ENCODE results near the gene MSN. TPM values are rescaled to one million over a fixed set of nuclear protein-coding genes. Genes with fewer than 3 reads are reported as not detected.
"Not testable (repeated sequence)": the region's sequence is repeated elsewhere in the genome, so short reads cannot be mapped to it uniquely, and the experiment has no call there.

MSN gene
- polyA plus RNA-seq (2013, experiment 1 of 2), result 491 TPM
- polyA plus RNA-seq (2013, experiment 2 of 2), result 426 TPM

DNA sequence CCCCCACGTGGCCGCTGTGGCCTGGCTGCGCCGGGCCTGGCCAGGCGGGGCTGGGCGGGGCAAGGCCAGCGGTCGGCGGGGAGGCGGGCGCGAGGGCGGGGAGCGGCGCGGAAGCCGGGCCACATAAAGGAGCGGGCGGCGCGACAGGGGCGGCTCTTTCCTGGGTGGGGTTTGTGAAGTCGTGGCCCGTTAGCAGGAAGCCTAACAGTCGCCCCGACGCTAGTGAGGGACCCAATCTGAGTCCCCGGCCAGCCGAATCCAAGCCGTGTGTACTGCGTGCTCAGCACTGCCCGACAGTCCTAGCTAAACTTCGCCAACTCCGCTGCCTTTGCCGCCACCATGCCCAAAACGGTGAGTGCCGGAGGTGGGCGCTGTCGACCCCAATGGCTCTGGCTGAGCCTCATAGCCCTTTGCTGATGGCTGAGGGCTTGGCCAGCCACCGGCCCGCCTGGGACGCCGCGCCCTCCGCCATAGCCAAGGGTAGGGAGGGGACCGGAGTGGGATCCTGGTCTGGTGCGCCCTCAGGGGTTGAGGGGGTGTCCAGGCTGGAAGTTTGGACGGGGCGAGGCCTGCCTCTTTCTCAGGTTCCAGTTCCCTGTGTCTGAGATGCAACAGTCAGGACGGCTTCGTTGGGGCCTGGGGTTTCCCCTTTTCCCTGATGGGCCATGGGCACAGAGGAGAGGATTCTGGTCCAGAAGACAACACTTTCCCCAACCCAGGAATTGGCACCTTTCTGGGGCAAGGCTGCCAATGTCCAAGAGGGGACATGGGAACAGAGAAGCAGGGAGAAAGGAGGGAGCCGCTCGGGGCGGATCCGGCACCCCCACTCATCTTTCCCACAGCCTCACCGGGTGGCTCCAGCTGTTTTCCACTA, at the start of gene MSN:
MSN (plus strand) TSS at position 152 of the 874 bp plus-strand sequence; CDS start at position 340, 188 bp downstream.
- H3K27ac ChIP-seq (ENCODE audit: low read depth, low read length, severe bottlenecking), result peak within 1 kb of the TSS; percentile 96
- H3K9me3 ChIP-seq (ENCODE audit: control insufficient read depth, low read length), result no peaks in the 10 kb centered on the region
- peak within 1 kb of the TSS; percentile 64 for H3K4me3 ChIP-seq (ENCODE audit: extremely low read depth, insufficient read depth, low read length, poor library complexity, severe bottlenecking)
- H3K4me1 ChIP-seq (ENCODE audit: control insufficient read depth, insufficient read depth, low read length, poor library complexity, severe bottlenecking), result peaks cover 17% of the 10 kb centered on the region
- 0% methylated on average over 4 to 11 of the region's 56 CpGs for WGBS, 2 experiments (ENCODE audit: insufficient coverage in 2 of 2)
- H3K36me3 ChIP-seq (ENCODE audit: control insufficient read depth, insufficient read depth, low read length), result peaks cover 20% of the 10 kb centered on the region

DNA sequence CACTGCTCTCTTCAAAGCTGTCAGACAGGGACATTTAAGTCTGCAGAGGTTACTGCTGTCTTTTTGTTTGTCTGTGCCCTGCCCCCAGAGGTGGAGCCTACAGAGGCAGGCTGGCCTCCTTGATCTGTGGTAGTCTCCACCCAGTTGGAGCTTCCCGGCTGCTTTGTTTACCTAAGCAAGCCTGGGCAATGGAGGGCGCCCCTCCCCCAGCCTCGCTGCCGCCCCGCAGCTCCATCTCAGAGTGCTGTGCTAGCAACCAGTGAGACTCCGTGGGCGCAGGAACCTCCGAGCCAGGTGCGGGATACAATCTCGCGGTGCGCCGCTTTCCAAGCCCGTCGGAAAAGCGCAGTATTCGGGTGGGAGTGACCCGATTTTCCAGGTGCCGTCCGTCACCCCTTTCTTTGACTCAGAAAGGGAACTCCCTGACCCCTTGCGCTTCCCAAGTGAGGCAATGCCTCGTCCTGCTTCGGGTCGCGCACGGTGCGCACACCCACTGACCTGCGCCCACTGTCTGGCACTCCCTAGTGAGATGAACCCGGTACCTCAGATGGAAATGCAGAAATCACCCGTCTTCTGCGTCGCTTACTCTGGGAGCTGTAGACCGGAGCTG, 47.3 kb upstream of the MSN start:
- H3K9me3 ChIP-seq (ENCODE audit: control insufficient read depth, low read length); H3K4me3 ChIP-seq (ENCODE audit: extremely low read depth, insufficient read depth, low read length, poor library complexity, severe bottlenecking); H3K36me3 ChIP-seq (ENCODE audit: control insufficient read depth, insufficient read depth, low read length); H3K27ac ChIP-seq (ENCODE audit: low read depth, low read length, severe bottlenecking); H3K4me1 ChIP-seq (ENCODE audit: control insufficient read depth, insufficient read depth, low read length, poor library complexity, severe bottlenecking): not testable (repeated sequence)
- WGBS, 2 experiments (ENCODE audit: insufficient coverage in 2 of 2), result 7 to 85% methylated on average over 3 to 11 of the region's 33 CpGs

DNA sequence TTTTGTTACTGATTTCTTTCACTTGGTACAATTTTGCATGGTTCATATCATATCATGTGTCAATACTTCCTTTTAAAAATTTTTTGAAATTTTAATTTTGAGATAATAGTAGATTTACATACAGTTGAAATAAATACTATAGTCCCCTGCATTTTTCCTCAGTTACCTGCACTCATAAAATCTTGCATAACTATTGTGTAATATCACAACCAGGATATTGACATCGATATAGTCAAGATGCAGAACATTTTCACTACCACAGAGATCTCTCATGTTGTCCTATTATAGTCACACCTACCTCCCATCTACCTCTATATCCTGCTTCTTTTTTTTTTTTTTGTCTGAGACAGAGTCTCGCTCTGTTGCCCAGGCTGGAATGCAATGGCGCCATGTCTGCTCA, 36.7 kb upstream of the MSN start:
- 100% methylated on average over 1 of the region's 3 CpGs; no CpG with 5 or more reads in 1 of the 2 experiments for WGBS, 2 experiments (ENCODE audit: insufficient coverage in 2 of 2)
- H3K27ac ChIP-seq (ENCODE audit: low read depth, low read length, severe bottlenecking), result no peak overlapping the region
- H3K36me3 ChIP-seq (ENCODE audit: control insufficient read depth, insufficient read depth, low read length), result no peaks in the 10 kb centered on the region
- H3K4me1 ChIP-seq (ENCODE audit: control insufficient read depth, insufficient read depth, low read length, poor library complexity, severe bottlenecking), result peaks cover 8% of the 10 kb centered on the region
- no peaks in the 10 kb centered on the region for H3K9me3 ChIP-seq (ENCODE audit: control insufficient read depth, low read length)
- H3K4me3 ChIP-seq (ENCODE audit: extremely low read depth, insufficient read depth, low read length, poor library complexity, severe bottlenecking), result no peak overlapping the region

DNA sequence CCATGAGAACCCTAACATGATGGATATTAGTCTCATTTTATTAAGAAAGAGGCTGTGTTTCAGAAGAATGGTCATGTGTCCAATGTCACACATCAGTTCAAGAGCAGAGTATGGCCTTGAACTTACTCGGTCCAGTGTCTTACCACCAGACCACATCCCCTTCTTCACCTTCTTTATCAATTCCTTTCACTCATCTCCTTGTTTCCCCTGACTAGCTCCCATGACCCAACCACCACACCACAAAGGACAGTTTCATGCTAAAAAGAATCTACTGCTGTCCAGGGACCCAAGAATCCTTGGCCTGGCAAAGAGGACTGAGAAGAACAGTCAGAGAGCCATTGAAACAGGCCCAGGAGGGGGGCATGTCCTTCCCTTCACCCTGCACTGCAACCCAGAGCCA, 33.6 kb upstream of the MSN start:
- no peak overlapping the region for H3K27ac ChIP-seq (ENCODE audit: low read depth, low read length, severe bottlenecking)

DNA sequence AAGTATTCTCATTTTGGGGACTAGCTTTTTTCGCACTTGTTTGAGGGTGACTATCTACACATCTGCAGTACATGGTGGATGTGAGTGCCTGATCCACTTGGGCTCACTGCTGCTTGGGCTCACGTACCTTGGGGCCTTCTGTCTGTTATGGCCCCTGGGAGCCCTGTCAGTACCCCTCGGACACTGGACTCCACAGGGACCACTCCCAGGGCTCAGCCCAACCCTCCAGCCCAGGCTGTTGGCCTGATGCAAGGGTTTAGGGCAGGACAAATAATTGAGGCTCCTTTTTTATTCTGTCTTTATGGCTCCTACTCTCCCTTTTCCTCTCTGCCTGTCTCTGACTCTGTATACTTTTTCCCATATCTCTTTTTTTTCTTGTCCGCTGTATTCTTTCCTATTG, 32.7 kb upstream of the MSN start:
- Histone ChIP-seq H3K4me1 (ENCODE audit: control insufficient read depth, insufficient read depth, low read length, poor library complexity, severe bottlenecking) (peaks cover 9% of the 10 kb centered on the region), H3K4me3 (ENCODE audit: extremely low read depth, insufficient read depth, low read length, poor library complexity, severe bottlenecking) (no peak overlapping the region), H3K27ac (ENCODE audit: low read depth, low read length, severe bottlenecking) (no peak overlapping the region), H3K36me3 (ENCODE audit: control insufficient read depth, insufficient read depth, low read length) (no peaks in the 10 kb centered on the region), H3K9me3 (ENCODE audit: control insufficient read depth, low read length) (no peaks in the 10 kb centered on the region)
- WGBS, 2 experiments (ENCODE audit: insufficient coverage in 2 of 2), result 80 to 89% methylated on average over 1 of the region's 4 CpGs

More for the DNA sequence above, 33.6 kb upstream of the MSN start:
- no peak overlapping the region for H3K4me3 ChIP-seq (ENCODE audit: extremely low read depth, insufficient read depth, low read length, poor library complexity, severe bottlenecking)
- peaks cover 9% of the 10 kb centered on the region for H3K4me1 ChIP-seq (ENCODE audit: control insufficient read depth, insufficient read depth, low read length, poor library complexity, severe bottlenecking)
- 100% methylated on average over 1 of the region's 1 CpG; no CpG with 5 or more reads in 1 of the 2 experiments for WGBS, 2 experiments (ENCODE audit: insufficient coverage in 2 of 2)
- no peaks in the 10 kb centered on the region for H3K9me3 ChIP-seq (ENCODE audit: control insufficient read depth, low read length)
- H3K36me3 ChIP-seq (ENCODE audit: control insufficient read depth, insufficient read depth, low read length), result no peaks in the 10 kb centered on the region

DNA sequence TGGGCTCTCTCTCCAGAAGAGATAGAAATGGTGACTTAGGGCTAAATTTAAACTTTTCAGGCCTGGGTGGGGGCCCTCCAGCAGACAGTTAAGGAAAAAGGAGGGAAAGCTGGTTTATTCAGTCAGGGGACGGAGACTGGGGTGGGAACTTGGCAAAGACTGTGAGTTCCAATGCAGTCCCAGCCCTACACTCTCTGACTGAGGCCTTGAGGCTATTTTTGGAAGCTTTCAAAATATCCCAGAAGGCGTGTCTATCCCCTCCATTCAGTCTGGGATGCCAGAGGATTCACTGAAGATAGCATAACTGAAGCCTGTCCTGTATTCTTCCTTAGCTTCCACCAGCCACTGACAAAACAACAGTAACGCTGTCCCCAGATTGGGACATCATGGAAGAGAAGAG, 32.1 kb upstream of the MSN start:
- H3K9me3 ChIP-seq (ENCODE audit: control insufficient read depth, low read length), result no peaks in the 10 kb centered on the region
- H3K36me3 ChIP-seq (ENCODE audit: control insufficient read depth, insufficient read depth, low read length), result no peaks in the 10 kb centered on the region
- no peak overlapping the region for H3K4me3 ChIP-seq (ENCODE audit: extremely low read depth, insufficient read depth, low read length, poor library complexity, severe bottlenecking)
- H3K27ac ChIP-seq (ENCODE audit: low read depth, low read length, severe bottlenecking), result no peak overlapping the region
- H3K4me1 ChIP-seq (ENCODE audit: control insufficient read depth, insufficient read depth, low read length, poor library complexity, severe bottlenecking), result peaks cover 9% of the 10 kb centered on the region
- WGBS, 2 experiments (ENCODE audit: insufficient coverage in 2 of 2), result 83% methylated on average over 1 of the region's 3 CpGs; no CpG with 5 or more reads in 1 of the 2 experiments

DNA sequence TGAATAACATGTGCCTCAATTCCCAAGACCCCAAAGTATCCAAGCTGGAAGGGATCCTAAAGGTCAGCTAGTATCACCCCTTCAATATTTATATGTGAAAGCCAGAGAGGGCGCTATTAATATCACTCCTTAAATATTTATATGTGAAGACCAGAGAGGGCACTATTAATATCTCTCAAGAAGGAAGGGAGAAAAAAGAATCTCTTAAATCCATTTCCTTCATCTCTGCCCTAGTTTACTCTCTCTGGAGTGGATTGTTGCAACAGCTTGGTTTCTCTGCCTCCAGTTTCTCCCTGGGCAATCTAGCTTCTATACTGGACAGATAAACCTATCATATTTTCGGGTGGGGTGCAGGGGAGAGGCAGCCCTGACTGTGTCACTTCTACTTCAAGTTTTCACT, 31.6 kb upstream of the MSN start:
- Histone ChIP-seq H3K4me3 (ENCODE audit: extremely low read depth, insufficient read depth, low read length, poor library complexity, severe bottlenecking) (no peak overlapping the region), H3K36me3 (ENCODE audit: control insufficient read depth, insufficient read depth, low read length) (no peaks in the 10 kb centered on the region), H3K27ac (ENCODE audit: low read depth, low read length, severe bottlenecking) (no peak overlapping the region), H3K4me1 (ENCODE audit: control insufficient read depth, insufficient read depth, low read length, poor library complexity, severe bottlenecking) (peaks cover 9% of the 10 kb centered on the region), H3K9me3 (ENCODE audit: control insufficient read depth, low read length) (no peaks in the 10 kb centered on the region)
- WGBS, 2 experiments (ENCODE audit: insufficient coverage in 2 of 2), result no CpG with 5 or more reads among the region's 2 CpGs

DNA sequence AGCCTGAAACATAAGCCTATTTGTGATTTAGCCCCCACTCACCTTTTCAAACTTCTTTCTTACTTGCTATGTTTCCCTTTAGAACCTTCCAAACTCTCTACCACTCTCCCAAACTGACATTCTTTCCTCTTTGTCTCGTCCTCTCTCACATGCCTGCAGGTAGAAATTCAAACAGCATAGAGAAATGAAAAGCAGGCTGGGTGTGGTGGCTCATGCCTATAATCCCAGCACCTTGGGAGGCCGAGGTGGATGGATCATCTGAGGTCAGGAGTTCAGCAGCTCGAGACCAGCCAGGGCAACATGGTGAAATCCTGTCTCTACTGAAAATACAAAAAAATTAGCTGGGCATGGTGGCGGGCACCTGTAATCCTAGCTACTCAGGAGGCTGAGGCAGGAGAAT, 31.2 kb upstream of the MSN start:
- not testable (repeated sequence) for H3K4me1 ChIP-seq (ENCODE audit: control insufficient read depth, insufficient read depth, low read length, poor library complexity, severe bottlenecking); H3K27ac ChIP-seq (ENCODE audit: low read depth, low read length, severe bottlenecking); H3K9me3 ChIP-seq (ENCODE audit: control insufficient read depth, low read length); H3K36me3 ChIP-seq (ENCODE audit: control insufficient read depth, insufficient read depth, low read length); H3K4me3 ChIP-seq (ENCODE audit: extremely low read depth, insufficient read depth, low read length, poor library complexity, severe bottlenecking)
- 70 to 93% methylated on average over 1 to 2 of the region's 4 CpGs for WGBS, 2 experiments (ENCODE audit: insufficient coverage in 2 of 2)

DNA sequence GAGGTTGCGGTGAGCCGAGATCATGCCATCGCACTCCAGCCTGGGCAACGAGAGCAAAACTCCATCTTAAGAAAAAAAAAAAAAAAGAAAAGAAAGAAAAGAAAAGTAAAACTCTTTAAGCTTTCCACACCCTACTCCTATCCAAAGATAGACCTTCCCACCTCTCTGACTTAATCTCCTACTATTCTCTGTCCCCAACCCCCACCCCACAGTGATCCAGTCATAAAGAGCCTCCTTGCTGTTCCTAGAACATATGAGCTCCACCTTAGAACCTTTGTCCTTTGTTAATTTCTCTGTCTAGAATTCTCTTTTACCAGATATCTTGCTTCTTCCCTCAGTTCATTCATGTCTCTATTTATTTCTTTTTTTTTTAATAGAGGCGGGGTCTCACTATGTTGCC, 30.1 kb upstream of the MSN start:
- Histone ChIP-seq H3K27ac (ENCODE audit: low read depth, low read length, severe bottlenecking) (no peak overlapping the region), H3K4me1 (ENCODE audit: control insufficient read depth, insufficient read depth, low read length, poor library complexity, severe bottlenecking) (peaks cover 9% of the 10 kb centered on the region), H3K36me3 (ENCODE audit: control insufficient read depth, insufficient read depth, low read length) (no peaks in the 10 kb centered on the region), H3K4me3 (ENCODE audit: extremely low read depth, insufficient read depth, low read length, poor library complexity, severe bottlenecking) (no peak overlapping the region), H3K9me3 (ENCODE audit: control insufficient read depth, low read length) (no peaks in the 10 kb centered on the region)
- no CpG with 5 or more reads among the region's 5 CpGs for WGBS, 2 experiments (ENCODE audit: insufficient coverage in 2 of 2)

DNA sequence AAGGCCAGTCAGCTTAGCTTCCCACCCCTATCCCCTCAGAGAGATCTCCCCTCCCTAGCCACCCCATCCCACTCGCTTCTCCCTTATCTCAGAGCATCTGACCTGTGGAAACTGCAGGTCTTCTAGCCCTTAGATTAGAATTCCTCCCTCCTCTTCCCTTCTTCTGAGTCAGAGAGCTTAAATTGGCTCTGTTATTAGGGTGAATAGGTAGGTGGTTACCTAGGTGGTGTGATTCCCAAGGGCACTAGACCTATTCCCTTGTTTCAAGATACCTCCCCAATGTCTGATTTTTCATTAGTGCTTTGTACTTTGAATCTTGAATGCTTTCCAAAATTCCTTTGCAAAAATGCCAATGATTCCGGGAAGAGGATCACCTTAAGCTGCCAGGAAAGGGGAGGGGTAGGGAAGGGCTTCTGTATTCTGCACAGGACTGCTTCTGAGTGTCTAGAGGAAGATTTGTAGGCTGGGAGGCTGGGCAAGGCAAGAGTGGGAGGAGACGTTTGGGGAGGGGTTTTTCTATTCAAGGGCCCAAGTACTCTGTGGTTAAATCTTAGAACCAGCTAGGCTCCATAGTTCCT, 24.5 kb upstream of the MSN start:
- 60 to 71% methylated on average over 1 of the region's 3 CpGs for WGBS, 2 experiments (ENCODE audit: insufficient coverage in 2 of 2)
- H3K4me3 ChIP-seq (ENCODE audit: extremely low read depth, insufficient read depth, low read length, poor library complexity, severe bottlenecking), result no peak overlapping the region
- no peaks in the 10 kb centered on the region for H3K4me1 ChIP-seq (ENCODE audit: control insufficient read depth, insufficient read depth, low read length, poor library complexity, severe bottlenecking)
- H3K36me3 ChIP-seq (ENCODE audit: control insufficient read depth, insufficient read depth, low read length), result no peaks in the 10 kb centered on the region
- no peaks in the 10 kb centered on the region for H3K9me3 ChIP-seq (ENCODE audit: control insufficient read depth, low read length)
- H3K27ac ChIP-seq (ENCODE audit: low read depth, low read length, severe bottlenecking), result no peak overlapping the region
